HFFc6 (cell line): ENCODE data around the gene PICALM. TPM values are rescaled to one million over a fixed set of nuclear protein-coding genes. Genes with fewer than 3 reads are reported as not detected.
A peak's percentile ranks its signal among the peaks of the same experiment; 100 is the strongest.

Experiments
- DNase-seq: peaks from one replicate; pipeline ENCODE4 v3.0.0-alpha.2; 2018
- H3K27ac Mint-ChIP-seq: 2 replicates; pipeline ENCODE4 v1.8.0; 2020; ENCODE audit warnings: mild to moderate bottlenecking, mixed read lengths
- H3K27me3 Mint-ChIP-seq: 2 replicates; pipeline ENCODE4 v1.8.0; 2021; ENCODE audit warnings: mild to moderate bottlenecking, moderate library complexity, mixed read lengths; ENCODE audit not compliant: insufficient read depth
- H3K36me3 Mint-ChIP-seq: 2 replicates; pipeline ENCODE4 v1.8.0; 2021; ENCODE audit warnings: low read depth, mixed read lengths
- H3K4me1 Mint-ChIP-seq: 2 replicates; pipeline ENCODE4 v1.8.0; 2020; ENCODE audit warnings: low read depth, mixed read lengths
- H3K4me3 Mint-ChIP-seq: 2 replicates; pipeline ENCODE4 v1.8.0; 2020; ENCODE audit warnings: mild to moderate bottlenecking, moderate library complexity, mixed read lengths
- H3K9me3 Mint-ChIP-seq: 2 replicates; pipeline ENCODE4 v1.8.0; 2020; ENCODE audit warnings: mild to moderate bottlenecking, mixed read lengths
- total RNA-seq, 6 experiments: library from RNA; stranded (reverse); fragmentation: NEBNext Ultra II Directional; extraction: Animal tissue kit (Norgen Biotek cat#: 25700); gene quantifications; 2 replicates in 1 of 6; 3 replicates in 5 of 6; pipeline ENCODE4 v1.2.3, GENCODE V29; 2021
- TF ChIP-seq, protein P1 (sequence below): fragments of 200-600 bp; sonication (generic); IDR thresholded peaks from 2 replicates; pipeline ENCODE4 v1.5.0; 2021; ENCODE audit warnings: antibody characterized with exemption, mild to moderate bottlenecking

Gene PICALM
- total RNA-seq, 6 experiments from 2014 or later: 193 to 267 (median 244) TPM

DNA sequence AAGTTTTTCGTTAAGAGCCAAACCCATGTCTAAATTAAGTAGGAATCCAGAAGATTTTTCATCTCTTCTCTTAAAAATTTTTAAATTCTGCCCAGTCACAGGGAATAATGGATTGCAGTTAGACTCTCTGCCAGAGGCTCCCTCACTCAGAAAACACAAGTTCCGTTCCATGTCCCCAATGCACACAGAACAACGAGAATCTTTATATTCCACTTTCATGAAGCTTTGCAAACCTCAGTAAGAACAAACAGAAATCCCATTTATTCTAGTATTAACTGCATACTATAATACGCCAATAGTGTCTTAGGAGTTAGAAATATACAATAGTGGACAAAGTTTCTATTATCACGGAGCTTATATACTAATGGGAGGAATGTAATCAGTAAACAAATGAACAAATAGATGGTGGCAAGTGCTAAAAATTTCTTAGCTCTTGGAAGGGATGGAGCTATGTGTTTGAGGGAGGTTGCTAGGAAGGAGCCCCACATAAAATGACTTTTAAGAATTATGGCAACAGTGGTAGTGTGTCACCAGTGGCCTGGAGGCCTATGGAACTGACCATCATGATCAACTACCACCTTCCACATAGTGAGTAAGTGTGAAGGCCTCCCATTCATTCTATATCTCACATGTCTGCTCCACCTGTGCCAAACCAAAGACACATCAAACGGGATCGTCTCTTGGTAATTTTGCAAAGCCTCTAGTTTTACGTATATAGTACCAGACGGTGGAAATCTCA, 24.9 kb downstream of the PICALM start:
- no peaks in the 10 kb centered on the region for H3K9me3 Mint-ChIP-seq
- H3K36me3 Mint-ChIP-seq: peaks cover 14% of the 10 kb centered on the region; the same call in 1 of the 2 replicates
- H3K4me3 Mint-ChIP-seq: no peak overlapping the region
- no peaks in the 10 kb centered on the region; the same call in 1 of the 2 replicates for H3K27me3 Mint-ChIP-seq
- TF ChIP-seq, protein P1, sequence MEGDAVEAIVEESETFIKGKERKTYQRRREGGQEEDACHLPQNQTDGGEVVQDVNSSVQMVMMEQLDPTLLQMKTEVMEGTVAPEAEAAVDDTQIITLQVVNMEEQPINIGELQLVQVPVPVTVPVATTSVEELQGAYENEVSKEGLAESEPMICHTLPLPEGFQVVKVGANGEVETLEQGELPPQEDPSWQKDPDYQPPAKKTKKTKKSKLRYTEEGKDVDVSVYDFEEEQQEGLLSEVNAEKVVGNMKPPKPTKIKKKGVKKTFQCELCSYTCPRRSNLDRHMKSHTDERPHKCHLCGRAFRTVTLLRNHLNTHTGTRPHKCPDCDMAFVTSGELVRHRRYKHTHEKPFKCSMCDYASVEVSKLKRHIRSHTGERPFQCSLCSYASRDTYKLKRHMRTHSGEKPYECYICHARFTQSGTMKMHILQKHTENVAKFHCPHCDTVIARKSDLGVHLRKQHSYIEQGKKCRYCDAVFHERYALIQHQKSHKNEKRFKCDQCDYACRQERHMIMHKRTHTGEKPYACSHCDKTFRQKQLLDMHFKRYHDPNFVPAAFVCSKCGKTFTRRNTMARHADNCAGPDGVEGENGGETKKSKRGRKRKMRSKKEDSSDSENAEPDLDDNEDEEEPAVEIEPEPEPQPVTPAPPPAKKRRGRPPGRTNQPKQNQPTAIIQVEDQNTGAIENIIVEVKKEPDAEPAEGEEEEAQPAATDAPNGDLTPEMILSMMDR: no peak
- H3K4me1 Mint-ChIP-seq: peaks cover 84% of the 10 kb centered on the region
- DNase-seq: no peak
- H3K27ac Mint-ChIP-seq: peak overlapping the region; percentile 34; the same call in 1 of the 2 replicates

DNA sequence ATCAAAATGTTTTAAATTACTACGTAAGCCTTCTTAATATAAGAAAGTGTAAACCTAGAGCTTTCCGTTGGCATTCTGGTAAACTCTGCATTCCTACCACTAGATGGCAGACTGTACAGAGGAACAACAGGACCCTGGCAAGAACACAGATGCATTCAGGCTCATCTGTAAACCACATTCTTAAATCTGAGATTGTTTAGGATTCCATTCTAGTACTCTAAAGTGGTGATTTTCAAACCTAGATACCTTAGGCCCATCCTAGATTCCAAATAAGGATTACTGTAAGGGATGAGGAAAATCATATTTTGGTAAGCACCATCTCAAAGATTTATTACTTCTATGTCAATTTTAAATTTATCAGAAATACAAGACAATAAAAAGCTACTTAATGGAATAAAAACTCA, 26.9 kb downstream of the PICALM start:
- peaks cover 7% of the 10 kb centered on the region; the same call in 1 of the 2 replicates for H3K36me3 Mint-ChIP-seq
- TF ChIP-seq, protein P1: peak; percentile 100
- H3K4me1 Mint-ChIP-seq: peaks cover 71% of the 10 kb centered on the region
- peak; percentile 83 for DNase-seq
- no peaks in the 10 kb centered on the region for H3K9me3 Mint-ChIP-seq
- no peaks in the 10 kb centered on the region; the same call in none of the 2 replicates for H3K27me3 Mint-ChIP-seq
- H3K4me3 Mint-ChIP-seq: peak overlapping the region; percentile 80
- H3K27ac Mint-ChIP-seq: peak overlapping the region; percentile 60

DNA sequence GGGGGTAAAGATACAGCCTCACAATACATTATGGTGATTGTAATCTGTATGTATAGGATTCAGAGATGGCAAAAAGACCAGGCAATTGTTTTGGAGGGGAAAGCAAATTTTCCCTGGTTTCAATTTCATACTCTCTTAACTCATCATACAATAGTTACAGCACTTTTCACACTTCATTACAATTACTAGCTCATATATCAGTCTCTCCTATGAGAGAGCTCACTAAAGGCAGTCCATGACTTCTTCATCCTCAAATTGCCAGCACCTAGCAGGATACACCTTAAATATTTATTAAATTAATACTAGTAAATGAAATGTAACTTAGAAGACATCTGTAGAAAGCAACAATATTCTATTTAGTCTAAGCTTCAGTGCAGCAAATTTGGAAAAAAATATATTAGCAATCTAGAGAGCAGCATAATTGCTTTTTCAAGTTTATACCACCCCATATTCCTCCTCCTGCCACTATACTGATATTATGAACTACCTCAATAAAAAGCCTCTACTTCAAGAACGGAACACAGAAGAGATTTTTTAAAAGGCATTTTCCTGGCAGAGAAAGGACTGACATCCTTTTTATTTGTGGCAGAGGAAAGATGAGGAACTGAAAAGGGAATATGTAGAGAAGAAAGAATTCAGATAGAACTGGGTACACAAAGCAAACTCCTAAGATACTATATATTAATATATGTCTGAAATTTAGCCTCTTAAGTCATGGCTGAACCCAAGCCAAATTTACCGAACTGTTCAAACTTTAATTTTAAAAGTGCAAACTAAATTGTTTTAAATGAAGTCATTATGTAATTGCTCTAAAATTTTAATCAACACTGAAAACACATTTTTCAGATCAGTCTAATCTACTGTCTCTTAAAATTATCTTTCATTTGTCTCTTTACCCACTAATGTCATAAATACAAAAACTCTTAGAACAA, 27.7 kb downstream of the PICALM start:
- peak overlapping the region; percentile 80 for H3K4me3 Mint-ChIP-seq
- H3K4me1 Mint-ChIP-seq: peaks cover 63% of the 10 kb centered on the region
- no peaks in the 10 kb centered on the region; the same call in none of the 2 replicates for H3K27me3 Mint-ChIP-seq
- TF ChIP-seq, protein P1: no peak
- peaks cover 6% of the 10 kb centered on the region; the same call in 1 of the 2 replicates for H3K36me3 Mint-ChIP-seq
- H3K9me3 Mint-ChIP-seq: no peaks in the 10 kb centered on the region
- no peak for DNase-seq
- peak overlapping the region; percentile 60 for H3K27ac Mint-ChIP-seq

DNA sequence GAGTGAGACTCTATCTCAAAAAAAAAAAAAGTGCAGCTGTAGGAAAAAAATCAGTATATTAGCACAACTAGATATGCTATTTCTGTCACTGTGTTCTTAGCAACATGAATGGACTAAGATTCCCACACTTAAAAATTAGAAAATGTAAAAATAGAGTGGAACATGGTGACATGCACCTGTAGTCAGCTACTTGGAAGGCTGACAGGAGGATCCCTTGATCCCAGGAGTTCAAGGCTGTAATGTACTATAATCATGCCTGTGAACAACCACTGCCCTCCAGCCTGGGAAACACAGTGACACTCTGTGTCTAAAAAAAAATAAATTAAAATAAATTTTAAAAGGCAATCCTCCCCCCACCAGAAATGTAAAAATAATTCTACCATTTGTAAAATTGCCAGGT, 29.8 kb downstream of the PICALM start:
- peaks cover 58% of the 10 kb centered on the region for H3K4me1 Mint-ChIP-seq
- TF ChIP-seq, protein P1: no peak
- no peaks in the 10 kb centered on the region; the same call in 1 of the 2 replicates for H3K36me3 Mint-ChIP-seq
- H3K9me3 Mint-ChIP-seq: no peaks in the 10 kb centered on the region
- H3K27ac Mint-ChIP-seq: no peak overlapping the region
- H3K4me3 Mint-ChIP-seq: no peak overlapping the region
- no peaks in the 10 kb centered on the region; the same call in none of the 2 replicates for H3K27me3 Mint-ChIP-seq
- DNase-seq: no peak

DNA sequence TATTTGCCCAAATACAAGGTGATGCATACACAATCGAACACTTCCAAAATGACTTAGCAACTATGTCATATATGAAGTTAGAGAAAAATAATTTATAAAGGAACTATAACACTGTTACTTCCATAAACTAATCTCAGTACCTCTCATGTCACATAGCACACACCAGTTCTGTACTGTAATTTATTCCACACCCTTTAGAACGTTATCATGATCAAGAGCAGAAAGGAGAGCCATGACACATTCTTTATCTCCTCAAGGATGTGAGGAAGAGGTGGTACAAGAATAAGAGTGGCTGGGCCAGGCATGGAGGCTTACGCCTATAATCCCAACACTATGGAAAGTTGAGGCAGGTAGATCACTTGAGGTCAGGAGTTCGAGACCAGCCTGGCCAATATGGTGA, 31.1 kb downstream of the PICALM start:
- DNase-seq: no peak
- Mint-ChIP-seq H3K27me3 (no peaks in the 10 kb centered on the region; the same call in none of the 2 replicates), H3K4me3 (no peak overlapping the region), H3K4me1 (peaks cover 58% of the 10 kb centered on the region), H3K9me3 (no peaks in the 10 kb centered on the region), H3K27ac (no peak overlapping the region), H3K36me3 (no peaks in the 10 kb centered on the region)
- TF ChIP-seq, protein P1: no peak
